Transverse colon (tissue), 4 donors: ENCODE results near the gene MINDY2.
"Not testable (repeated sequence)": the region's sequence is repeated elsewhere in the genome, so short reads cannot be mapped to it uniquely, and the experiment has no call there.

Source experiments
- CTCF ChIP-seq, 5 experiments: fragments of 200-600 bp in 3 of 5; fragments of 450-650 bp in 2 of 5; sonication (generic) in 3 of 5; IDR thresholded peaks; 1 replicate in 2 of 5; 2 replicates in 3 of 5; pipeline ENCODE4 v1.5.1; 2016 to 2017; ENCODE audit warnings: antibody characterized with exemption in 5 of 5, inconsistent platforms in 3 of 5, mild to moderate bottlenecking in 2 of 5, moderate library complexity in 1 of 5
- POLR2A ChIP-seq: fragments of 450-650 bp; IDR thresholded peaks from one replicate; pipeline ENCODE4 v1.6.1; 2016; ENCODE audit warnings: antibody characterized with exemption, mild to moderate bottlenecking, moderate library complexity
- POLR2AphosphoS5 ChIP-seq, 3 donors: sonication (generic); formaldehyde crosslinking; IDR thresholded peaks; one replicate each; pipeline ENCODE4 v1.6.1; 2016; ENCODE audit warnings: antibody characterized with exemption in 3 of 3

- TF ChIP-seq CTCF (IDR thresholded peaks at IDR 0.05); POLR2AphosphoS5 (IDR thresholded peaks at IDR 0.05); POLR2A: not testable (repeated sequence)
Observed at GRCh38 chr15:58768601-58769004, 2.5 kb upstream of the MINDY2 start.
